ENCODE measurements around the gene MMP7.

The MMP7 gene

DNA sequence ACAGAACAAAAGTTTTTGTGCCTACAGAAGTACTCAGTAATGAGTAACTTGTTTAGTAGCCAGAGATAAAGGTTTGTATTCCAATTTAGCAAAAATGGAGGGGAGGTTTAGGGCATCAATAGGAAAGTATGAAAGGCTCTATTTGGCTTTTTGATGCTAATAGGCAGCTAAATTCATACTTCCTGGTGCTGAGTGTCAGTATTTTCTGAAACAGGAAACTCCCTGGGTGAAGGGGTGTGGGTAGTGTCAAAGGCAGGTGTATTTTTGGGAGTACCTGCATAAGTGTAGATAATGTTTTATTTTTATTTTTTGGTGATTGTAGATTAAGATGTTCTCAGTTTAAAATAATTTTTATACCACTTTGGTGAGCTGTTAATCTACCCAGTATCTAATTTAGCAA lies 29.3 kb upstream of the MMP7 start:
- Mint-ChIP-seq H3K4me1 (peaks cover 5% of the 10 kb centered on the region), H3K36me3 (ENCODE audit: low read depth) (no peaks in the 10 kb centered on the region), H3K27ac (no peak overlapping the region), H3K9me3 (no peaks in the 10 kb centered on the region), H3K4me3 (no peak overlapping the region), H3K27me3 (ENCODE audit: low read depth) (no peaks in the 10 kb centered on the region)
- TF ChIP-seq, protein P1, sequence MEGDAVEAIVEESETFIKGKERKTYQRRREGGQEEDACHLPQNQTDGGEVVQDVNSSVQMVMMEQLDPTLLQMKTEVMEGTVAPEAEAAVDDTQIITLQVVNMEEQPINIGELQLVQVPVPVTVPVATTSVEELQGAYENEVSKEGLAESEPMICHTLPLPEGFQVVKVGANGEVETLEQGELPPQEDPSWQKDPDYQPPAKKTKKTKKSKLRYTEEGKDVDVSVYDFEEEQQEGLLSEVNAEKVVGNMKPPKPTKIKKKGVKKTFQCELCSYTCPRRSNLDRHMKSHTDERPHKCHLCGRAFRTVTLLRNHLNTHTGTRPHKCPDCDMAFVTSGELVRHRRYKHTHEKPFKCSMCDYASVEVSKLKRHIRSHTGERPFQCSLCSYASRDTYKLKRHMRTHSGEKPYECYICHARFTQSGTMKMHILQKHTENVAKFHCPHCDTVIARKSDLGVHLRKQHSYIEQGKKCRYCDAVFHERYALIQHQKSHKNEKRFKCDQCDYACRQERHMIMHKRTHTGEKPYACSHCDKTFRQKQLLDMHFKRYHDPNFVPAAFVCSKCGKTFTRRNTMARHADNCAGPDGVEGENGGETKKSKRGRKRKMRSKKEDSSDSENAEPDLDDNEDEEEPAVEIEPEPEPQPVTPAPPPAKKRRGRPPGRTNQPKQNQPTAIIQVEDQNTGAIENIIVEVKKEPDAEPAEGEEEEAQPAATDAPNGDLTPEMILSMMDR (IDR thresholded peaks at IDR 0.05; ENCODE audit: unreplicated experiment in 3 of 3), result no peak

DNA sequence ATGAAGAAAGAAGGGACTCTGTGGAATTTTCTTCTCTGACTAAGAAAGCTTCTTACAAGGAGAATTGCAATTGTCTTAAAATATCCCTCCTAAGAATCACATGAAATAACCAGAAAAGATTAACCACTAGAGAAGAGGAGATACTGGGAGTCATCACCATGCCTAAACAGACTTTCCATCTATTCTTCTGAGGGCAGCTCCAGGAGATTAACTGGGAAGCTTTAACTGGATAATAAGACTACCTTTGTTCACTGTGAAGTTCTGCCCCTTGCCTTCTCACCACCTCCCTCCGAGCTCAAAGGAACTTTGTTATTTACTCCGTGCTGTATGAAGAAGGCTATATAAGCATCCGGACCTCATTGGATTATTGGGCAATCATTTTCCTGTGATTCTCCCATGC lies 24.5 kb upstream of the MMP7 start:
- Mint-ChIP-seq H3K27ac (no peak overlapping the region), H3K4me3 (no peak overlapping the region), H3K4me1 (no peaks in the 10 kb centered on the region), H3K27me3 (ENCODE audit: low read depth) (no peaks in the 10 kb centered on the region), H3K9me3 (no peaks in the 10 kb centered on the region), H3K36me3 (ENCODE audit: low read depth) (no peaks in the 10 kb centered on the region)
- TF ChIP-seq, protein P1 (IDR thresholded peaks at IDR 0.05; ENCODE audit: unreplicated experiment in 3 of 3), result no peak

- no peaks in the 10 kb centered on the region for H3K9me3 Mint-ChIP-seq
- no peak overlapping the region for H3K4me3 Mint-ChIP-seq
- H3K27me3 Mint-ChIP-seq (ENCODE audit: low read depth), result no peaks in the 10 kb centered on the region
- H3K36me3 Mint-ChIP-seq (ENCODE audit: low read depth), result no peaks in the 10 kb centered on the region
- TF ChIP-seq, protein P1 (IDR thresholded peaks at IDR 0.05; ENCODE audit: unreplicated experiment in 3 of 3), result no peak
- no peaks in the 10 kb centered on the region for H3K4me1 Mint-ChIP-seq
- H3K27ac Mint-ChIP-seq, result no peak overlapping the region
Observed at GRCh38 chr11:102553835-102554282, 23.3 kb upstream of the MMP7 start.

- H3K36me3 Mint-ChIP-seq (ENCODE audit: low read depth), result no peaks in the 10 kb centered on the region
Observed at GRCh38 chr11:102552447-102553194, 22.1 kb upstream of the MMP7 start.

DNA sequence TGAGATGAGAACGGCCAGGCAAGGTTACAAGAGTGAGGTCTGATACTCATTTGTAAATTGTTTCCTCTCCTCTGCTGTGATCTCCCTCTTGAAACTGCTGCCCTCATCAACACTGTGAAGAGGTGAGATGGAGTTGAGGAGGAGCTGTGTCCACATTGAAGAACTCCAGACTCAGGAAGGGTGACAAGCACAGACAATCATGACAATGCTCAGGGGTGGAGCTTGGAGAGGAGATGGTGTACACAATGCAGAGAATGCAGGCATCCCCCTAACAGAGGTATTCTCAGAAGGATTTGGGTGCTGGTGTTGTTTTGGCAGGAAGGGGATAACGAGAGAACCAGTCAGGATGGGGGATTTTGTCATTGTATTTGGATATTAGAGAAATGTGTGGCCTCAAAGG lies 21.5 kb upstream of the MMP7 start:
- no peaks in the 10 kb centered on the region for H3K27me3 Mint-ChIP-seq (ENCODE audit: low read depth)
- H3K9me3 Mint-ChIP-seq, result no peaks in the 10 kb centered on the region
- TF ChIP-seq, protein P1 (IDR thresholded peaks at IDR 0.05; ENCODE audit: unreplicated experiment in 3 of 3), result no peak
- no peaks in the 10 kb centered on the region for H3K4me1 Mint-ChIP-seq
- H3K4me3 Mint-ChIP-seq, result no peak overlapping the region
- H3K36me3 Mint-ChIP-seq (ENCODE audit: low read depth), result no peaks in the 10 kb centered on the region
- no peak overlapping the region for H3K27ac Mint-ChIP-seq

More at GRCh38 chr11:102552447-102553194, 22.1 kb upstream of the MMP7 start:
- no peaks in the 10 kb centered on the region for H3K27me3 Mint-ChIP-seq (ENCODE audit: low read depth)
- H3K9me3 Mint-ChIP-seq, result no peaks in the 10 kb centered on the region
- TF ChIP-seq, protein P1 (IDR thresholded peaks at IDR 0.05; ENCODE audit: unreplicated experiment in 3 of 3), result no peak
- no peaks in the 10 kb centered on the region for H3K4me1 Mint-ChIP-seq
- H3K27ac Mint-ChIP-seq, result no peak overlapping the region
- no peak overlapping the region for H3K4me3 Mint-ChIP-seq
